Mucosa of descending colon (tissue), 3 donors: ENCODE results near the gene VPS50. TPM values are rescaled to one million over a fixed set of nuclear protein-coding genes. Genes with fewer than 3 reads are reported as not detected.
"Not testable (repeated sequence)": the region's sequence is repeated elsewhere in the genome, so short reads cannot be mapped to it uniquely, and the experiment has no call there.

Experiments
- ATAC-seq: fragments of 200-7000 bp; cut with Tn5 transposase; one replicate; pipeline ENCODE4 v1.9.1; 2020; ENCODE audit warnings: mild to moderate bottlenecking, moderate library complexity
- DNase-seq, 3 donors: peaks; one replicate each; pipeline ENCODE4 v3.0.0-alpha.2; 2020
- H3K36me3 ChIP-seq: fragments of 200-600 bp; one replicate; pipeline ENCODE4 v1.8.0; 2021; ENCODE audit warnings: low read depth, mild to moderate bottlenecking
- H3K4me1 ChIP-seq: fragments of 200-600 bp; one replicate; pipeline ENCODE4 v1.8.0; 2021; ENCODE audit warnings: low read depth, mild to moderate bottlenecking
- H3K4me3 ChIP-seq: fragments of 200-600 bp; one replicate; pipeline ENCODE4 v1.8.0; 2021; ENCODE audit warnings: mild to moderate bottlenecking
- H3K9me3 ChIP-seq: fragments of 200-600 bp; one replicate; pipeline ENCODE4 v1.8.0; 2021; ENCODE audit warnings: mild to moderate bottlenecking
- CTCF ChIP-seq: fragments of 200-600 bp; IDR thresholded peaks from one replicate; pipeline ENCODE4 v1.8.0; 2022; ENCODE audit warnings: antibody characterized with exemption, mild to moderate bottlenecking
- intact Hi-C, 2 donors: fragments of 100-400 bp; cut with DNase I in 1 of 2; cut with micrococcal nuclease in 1 of 2; formaldehyde crosslinking; loops; one replicate each; pipeline versions ENCODE4 v1.11.0 to v1.11.1; 2022; cut with DNase I, micrococcal nuclease
- total RNA-seq, 3 donors: library from RNA; stranded (reverse); fragmentation: NEBNext Ultra II Directional in 2 of 3; extraction: Animal tissue kit (Norgen Biotek cat#: 25700) in 2 of 3; gene quantifications; one replicate each; pipeline versions ENCODE4 v1.2.1 to v1.2.4, GENCODE V29; 2021 to 2023
- donor health status: DM: no; HTN: no; CAD: no; lungs with moderate emphysema.
- donor health status: DM: no; HTN: no; CAD: no.
- donor health status: DM: no; HTN: yes; CAD: no.

The VPS50 gene
- total RNA-seq, 3 donors from 2014 or later = 24.6 to 42.4 (median 30.2) TPM

- Histone ChIP-seq H3K4me3 (no peak overlapping the region), H3K4me1 (no peaks in the 10 kb centered on the region), H3K36me3 (no peaks in the 10 kb centered on the region), H3K9me3 (no peaks in the 10 kb centered on the region)
- ATAC-seq (no peak), DNase-seq (no peak)
- intact Hi-C loops = no loop called here
- no peak for TF ChIP-seq CTCF
Measured at GRCh38 chr7:93361853-93362252, 129.7 kb downstream of the VPS50 start.

- Histone ChIP-seq H3K4me1 (no peaks in the 10 kb centered on the region), H3K9me3 (no peaks in the 10 kb centered on the region), H3K36me3 (no peaks in the 10 kb centered on the region), H3K4me3 (no peak overlapping the region)
- no peak for TF ChIP-seq CTCF
- intact Hi-C loops = no loop called here
- DNase-seq (no peak), ATAC-seq (peak; percentile 18)
Measured at GRCh38 chr7:93364806-93365205, 132.6 kb downstream of the VPS50 start.

- ATAC-seq (no peak), DNase-seq (no peak)
- no peaks in the 10 kb centered on the region for H3K4me1 ChIP-seq
- no peaks in the 10 kb centered on the region for H3K9me3 ChIP-seq
- no peak for TF ChIP-seq CTCF
- intact Hi-C loops = no loop called here
- no peak overlapping the region for H3K4me3 ChIP-seq
- H3K36me3 ChIP-seq = no peaks in the 10 kb centered on the region
Measured at GRCh38 chr7:93365341-93365740, 133.2 kb downstream of the VPS50 start.

- ATAC-seq (no peak), DNase-seq (no peak)
- H3K4me3 ChIP-seq = no peak overlapping the region
- H3K36me3 ChIP-seq = no peaks in the 10 kb centered on the region
- no peak for TF ChIP-seq CTCF
- no peaks in the 10 kb centered on the region for H3K9me3 ChIP-seq
- H3K4me1 ChIP-seq = no peaks in the 10 kb centered on the region
- intact Hi-C loops = no loop called here
Measured at GRCh38 chr7:93366816-93367215, 134.7 kb downstream of the VPS50 start.

- intact Hi-C loops = no loop called here
- Histone ChIP-seq H3K36me3 (no peaks in the 10 kb centered on the region), H3K4me3 (no peak overlapping the region), H3K4me1 (no peaks in the 10 kb centered on the region), H3K9me3 (no peaks in the 10 kb centered on the region)
- DNase-seq (no peak), ATAC-seq (no peak)
- no peak for TF ChIP-seq CTCF
Measured at GRCh38 chr7:93367254-93367653, 135.1 kb downstream of the VPS50 start.

- DNase-seq, intact Hi-C loops, ATAC-seq, H3K9me3 ChIP-seq, H3K36me3 ChIP-seq, H3K4me1 ChIP-seq, H3K4me3 ChIP-seq: not testable (repeated sequence)
Measured at GRCh38 chr7:93370937-93371336, 138.8 kb downstream of the VPS50 start.
